Karpas-422 (cell line): Measurements from ENCODE around the gene YEATS4. TPM values are rescaled to one million over a fixed set of nuclear protein-coding genes. Genes with fewer than 3 reads are reported as not detected.

ENCODE experiments used
- DNase-seq: peaks from one replicate; pipeline ENCODE4 v3.0.0-alpha.2; 2015
- H2AFZ ChIP-seq: fragments of 200-600 bp; sonication (generic); 2 replicates; pipeline ENCODE4 v1.6.1; 2014; ENCODE audit warnings: antibody characterized with exemption, low read length, mixed read lengths
- H3K27ac ChIP-seq: fragments of 200-600 bp; sonication (generic); 2 replicates; pipeline ENCODE4 v1.5.1; 2014; ENCODE audit warnings: mild to moderate bottlenecking, low read length, moderate library complexity
- H3K27me3 ChIP-seq: fragments of 200-600 bp; sonication (generic); 2 replicates; pipeline ENCODE4 v1.6.1; 2014; ENCODE audit warnings: low read length, mixed read lengths
- H3K36me3 ChIP-seq: fragments of 200-600 bp; sonication (generic); 2 replicates; pipeline ENCODE4 v1.6.1; 2014; ENCODE audit warnings: low read length, mixed read lengths; ENCODE audit not compliant: insufficient read depth
- H3K4me1 ChIP-seq: fragments of 200-600 bp; sonication (generic); 2 replicates; pipeline ENCODE4 v1.6.1; 2014; ENCODE audit warnings: mild to moderate bottlenecking, low read length, mixed read lengths
- H3K4me2 ChIP-seq: fragments of 200-600 bp; sonication (generic); 2 replicates; pipeline ENCODE4 v1.6.1; 2014; ENCODE audit warnings: low read length, low read depth, mild to moderate bottlenecking; ENCODE audit not compliant: poor library complexity, severe bottlenecking
- H3K4me3 ChIP-seq: fragments of 200-600 bp; sonication (generic); 2 replicates; pipeline ENCODE4 v1.5.1; 2014; ENCODE audit warnings: mild to moderate bottlenecking, antibody characterized with exemption, low read length, mixed read lengths
- H3K79me2 ChIP-seq: fragments of 200-600 bp; sonication (generic); 2 replicates; pipeline ENCODE4 v1.6.1; 2014; ENCODE audit warnings: mild to moderate bottlenecking, low read length, mixed read lengths
- H3K9ac ChIP-seq: fragments of 200-600 bp; sonication (generic); 2 replicates; pipeline ENCODE4 v1.6.0; 2014; ENCODE audit warnings: low read length
- H3K9me2 ChIP-seq: fragments of 200-600 bp; sonication (generic), shearing (Covaris generic); replicated peaks from 2 replicates; pipeline ENCODE4 v1.6.0; 2014; ENCODE audit warnings: mild to moderate bottlenecking, low read length, moderate library complexity; ENCODE audit not compliant: insufficient read depth
- H3K9me3 ChIP-seq: fragments of 300-700, 200-600 bp; sonication (generic); 2 replicates; pipeline ENCODE4 v1.6.1; 2014; ENCODE audit warnings: low read length, mixed read lengths
- H4K20me1 ChIP-seq: fragments of 200-600 bp; sonication (generic); 2 replicates; pipeline ENCODE4 v1.6.1; 2014; ENCODE audit warnings: mild to moderate bottlenecking, antibody characterized with exemption, low read length, low read depth; ENCODE audit not compliant: insufficient read depth
- total RNA-seq: library from RNA; depleted of rRNA; stranded (reverse); fragments of >200 nt; shearing (Covaris generic); gene quantifications from 2 replicates; pipeline ENCODE4 v1.2.3, GENCODE V29; 2014; ENCODE audit warnings: low replicate concordance

YEATS4 gene
- total RNA-seq, 1 experiment from 2014 or later = 70.6 TPM

DNA sequence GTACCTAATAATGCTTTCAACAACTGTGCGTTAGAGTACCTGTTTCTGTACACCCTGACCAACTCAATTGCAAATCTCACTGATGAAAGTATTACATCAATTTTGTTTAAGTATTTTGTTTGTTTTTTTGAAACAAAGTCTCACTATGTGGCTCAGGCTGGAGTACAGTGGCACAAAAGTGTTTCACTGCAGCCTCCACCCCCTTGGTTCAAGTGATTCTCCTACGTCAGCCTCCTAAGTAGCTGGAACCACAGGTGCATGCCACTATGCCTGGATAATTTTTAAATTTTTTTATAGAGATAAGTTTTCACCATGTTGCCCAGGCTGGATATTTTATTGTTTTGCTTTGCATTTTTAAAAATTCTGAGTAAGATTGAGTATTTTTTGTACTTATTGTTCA, 46.7 kb downstream of the YEATS4 start:
- H2AFZ ChIP-seq = no peak overlapping the region
- no peaks in the 10 kb centered on the region for H3K9me2 ChIP-seq
- no peaks in the 10 kb centered on the region for H3K79me2 ChIP-seq
- H3K4me3 ChIP-seq = no peak overlapping the region
- H3K9me3 ChIP-seq = no peaks in the 10 kb centered on the region
- no peaks in the 10 kb centered on the region for H4K20me1 ChIP-seq
- H3K4me2 ChIP-seq = no peak overlapping the region
- no peak for DNase-seq
- H3K9ac ChIP-seq = no peak overlapping the region
- no peak overlapping the region for H3K27ac ChIP-seq
- H3K27me3 ChIP-seq = no peaks in the 10 kb centered on the region
- H3K4me1 ChIP-seq = no peaks in the 10 kb centered on the region
- H3K36me3 ChIP-seq = no peaks in the 10 kb centered on the region

DNA sequence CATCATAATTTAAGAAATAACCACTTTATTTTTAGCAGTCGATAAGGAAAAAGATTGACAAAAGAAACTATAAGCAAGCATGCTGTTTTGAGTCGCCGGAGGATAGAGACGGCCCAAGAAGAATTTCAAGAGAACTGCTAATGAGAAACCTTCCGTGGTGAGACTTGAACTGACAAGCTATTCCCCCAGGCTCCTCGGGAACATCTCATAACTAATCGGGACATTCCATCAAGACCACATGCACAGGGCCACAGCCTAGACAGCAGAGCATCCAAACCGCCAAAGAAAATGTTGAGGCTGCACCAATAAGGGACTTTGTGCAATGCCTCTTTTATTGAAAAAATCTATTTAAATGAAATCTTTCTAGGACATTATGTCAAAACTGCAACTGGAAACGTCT, 51.0 kb downstream of the YEATS4 start:
- no peaks in the 10 kb centered on the region for H3K79me2 ChIP-seq
- no peaks in the 10 kb centered on the region for H3K36me3 ChIP-seq
- no peak overlapping the region for H3K27ac ChIP-seq
- no peak overlapping the region for H2AFZ ChIP-seq
- H4K20me1 ChIP-seq = no peaks in the 10 kb centered on the region
- no peaks in the 10 kb centered on the region for H3K27me3 ChIP-seq
- DNase-seq = no peak
- H3K4me1 ChIP-seq = no peaks in the 10 kb centered on the region
- no peak overlapping the region for H3K9ac ChIP-seq
- no peaks in the 10 kb centered on the region for H3K9me3 ChIP-seq
- H3K9me2 ChIP-seq = no peaks in the 10 kb centered on the region
- no peak overlapping the region for H3K4me3 ChIP-seq
- H3K4me2 ChIP-seq = no peak overlapping the region

DNA sequence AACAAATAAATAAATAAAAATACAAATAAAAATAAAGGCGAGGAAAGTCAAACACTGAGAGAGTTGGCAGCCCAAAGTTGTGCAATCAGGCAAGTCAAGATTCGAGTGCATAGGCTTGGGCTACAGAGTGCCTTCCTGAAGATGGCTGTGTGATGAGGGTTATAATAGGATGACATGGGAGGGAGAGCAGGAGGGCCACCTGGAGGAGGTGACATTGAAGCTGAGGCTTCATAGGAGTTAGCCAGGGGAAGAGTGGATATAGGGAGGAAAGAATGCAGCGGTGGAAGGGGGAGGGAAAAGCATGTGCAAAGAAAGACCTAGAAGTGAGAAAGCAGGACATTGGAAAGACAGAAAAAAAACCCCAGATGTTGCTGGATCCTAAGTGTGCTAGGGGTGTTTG, 53.1 kb downstream of the YEATS4 start:
- DNase-seq = no peak
- no peak overlapping the region for H3K27ac ChIP-seq
- H3K9me3 ChIP-seq = no peaks in the 10 kb centered on the region
- no peak overlapping the region for H3K4me3 ChIP-seq
- H2AFZ ChIP-seq = no peak overlapping the region
- H3K36me3 ChIP-seq = no peaks in the 10 kb centered on the region
- H3K79me2 ChIP-seq = no peaks in the 10 kb centered on the region
- H3K4me1 ChIP-seq = no peaks in the 10 kb centered on the region
- no peak overlapping the region for H3K9ac ChIP-seq
- no peaks in the 10 kb centered on the region for H3K27me3 ChIP-seq
- no peak overlapping the region for H3K4me2 ChIP-seq
- no peaks in the 10 kb centered on the region for H3K9me2 ChIP-seq
- H4K20me1 ChIP-seq = no peaks in the 10 kb centered on the region

DNA sequence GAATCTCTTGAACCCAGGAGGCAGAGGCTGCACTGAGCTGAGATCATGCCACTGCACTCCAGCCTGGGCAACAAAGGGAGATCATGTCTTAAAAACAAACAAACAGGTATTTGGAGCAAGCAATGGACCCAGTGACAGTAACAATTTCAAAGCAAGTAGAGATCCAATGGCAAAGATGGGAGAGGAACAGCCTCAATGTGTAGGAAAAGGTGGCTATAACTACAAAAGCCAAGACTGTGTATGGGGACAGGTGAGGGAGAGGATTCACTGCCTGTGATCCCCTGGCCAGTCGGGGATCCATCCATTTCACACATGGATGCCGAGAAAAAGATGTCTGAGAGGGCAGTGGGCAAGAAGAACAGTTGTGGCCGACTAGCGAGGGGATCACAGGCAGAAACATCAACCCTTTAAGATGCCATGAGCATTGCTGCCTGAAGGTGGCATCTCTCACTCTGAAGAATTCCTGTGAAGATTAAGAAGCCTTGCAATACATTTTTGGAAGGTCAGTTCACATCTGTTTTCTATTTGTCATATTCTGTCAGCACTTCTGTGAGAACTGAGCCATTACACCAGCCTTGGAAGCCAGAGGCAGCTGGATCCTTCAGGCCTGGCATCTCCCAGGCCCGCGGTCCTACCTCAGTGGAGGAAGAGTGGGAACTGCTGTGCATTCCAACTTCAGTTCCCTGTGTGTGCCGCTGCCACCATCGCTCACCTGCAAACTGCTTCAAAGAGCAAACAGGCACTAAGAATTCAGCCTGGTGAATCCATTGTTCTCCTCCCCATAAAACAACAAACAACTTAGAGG, 56.1 kb downstream of the YEATS4 start:
- H3K9ac ChIP-seq = no peak overlapping the region
- no peaks in the 10 kb centered on the region for H3K4me1 ChIP-seq
- H2AFZ ChIP-seq = no peak overlapping the region
- no peak overlapping the region for H3K4me3 ChIP-seq
- no peak overlapping the region for H3K4me2 ChIP-seq
- no peaks in the 10 kb centered on the region for H3K9me3 ChIP-seq
- no peaks in the 10 kb centered on the region for H4K20me1 ChIP-seq
- no peaks in the 10 kb centered on the region for H3K27me3 ChIP-seq
- no peaks in the 10 kb centered on the region for H3K36me3 ChIP-seq
- no peaks in the 10 kb centered on the region for H3K79me2 ChIP-seq
- no peaks in the 10 kb centered on the region for H3K9me2 ChIP-seq
- peak; percentile 77 for DNase-seq
- H3K27ac ChIP-seq = no peak overlapping the region

DNA sequence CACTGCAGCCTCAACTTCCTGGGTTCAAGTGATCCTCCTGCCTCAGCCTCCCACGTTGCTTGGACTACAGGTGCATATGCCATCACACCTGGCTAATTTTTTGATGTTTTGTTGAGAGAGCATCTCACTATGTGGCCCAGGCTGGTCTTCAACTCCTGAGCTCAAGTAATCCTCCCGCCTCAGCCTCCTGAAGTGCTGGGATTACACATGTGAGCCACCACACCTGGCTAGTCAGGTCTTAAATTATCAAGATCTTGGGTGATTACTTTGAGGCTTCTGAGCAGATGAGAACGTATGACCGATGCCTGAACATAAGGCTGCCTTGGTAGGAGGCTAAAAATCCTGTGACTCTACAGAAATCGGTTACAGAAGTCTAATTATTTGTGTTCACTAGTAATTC, 57.7 kb downstream of the YEATS4 start:
- Histone ChIP-seq H3K27ac (no peak overlapping the region), H3K79me2 (no peaks in the 10 kb centered on the region), H3K36me3 (no peaks in the 10 kb centered on the region), H3K9ac (no peak overlapping the region), H2AFZ (no peak overlapping the region), H3K4me3 (no peak overlapping the region), H3K27me3 (no peaks in the 10 kb centered on the region), H3K4me1 (no peaks in the 10 kb centered on the region), H4K20me1 (no peaks in the 10 kb centered on the region), H3K4me2 (no peak overlapping the region), H3K9me2 (no peaks in the 10 kb centered on the region), H3K9me3 (no peaks in the 10 kb centered on the region)
- no peak for DNase-seq

DNA sequence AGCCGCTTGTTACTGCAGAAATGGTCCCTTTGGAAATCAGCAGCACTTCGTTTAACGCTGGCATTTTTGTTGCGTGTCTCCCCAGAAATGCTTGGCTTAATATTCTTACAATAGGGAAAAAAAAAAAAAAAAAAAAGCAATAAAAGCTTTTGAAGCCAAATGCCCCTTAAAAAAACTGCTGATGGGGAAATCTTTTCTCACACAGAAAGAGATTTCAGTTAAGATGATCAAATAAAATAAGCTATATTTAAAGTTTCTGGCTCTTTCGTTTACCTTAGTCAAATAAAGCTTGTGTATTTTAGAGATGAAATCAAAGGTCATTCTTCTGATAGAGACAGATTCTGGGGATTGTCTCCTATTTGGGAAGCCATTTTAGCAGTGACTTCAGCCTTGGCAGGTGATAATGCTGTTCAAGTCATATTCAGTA, 58.2 kb downstream of the YEATS4 start:
- Histone ChIP-seq H3K36me3 (no peaks in the 10 kb centered on the region), H3K9me3 (no peaks in the 10 kb centered on the region), H3K4me1 (no peaks in the 10 kb centered on the region), H3K4me3 (no peak overlapping the region), H4K20me1 (no peaks in the 10 kb centered on the region), H3K9me2 (no peaks in the 10 kb centered on the region), H3K79me2 (no peaks in the 10 kb centered on the region), H3K27ac (no peak overlapping the region), H2AFZ (no peak overlapping the region), H3K4me2 (no peak overlapping the region), H3K27me3 (no peaks in the 10 kb centered on the region), H3K9ac (no peak overlapping the region)
- no peak for DNase-seq

DNA sequence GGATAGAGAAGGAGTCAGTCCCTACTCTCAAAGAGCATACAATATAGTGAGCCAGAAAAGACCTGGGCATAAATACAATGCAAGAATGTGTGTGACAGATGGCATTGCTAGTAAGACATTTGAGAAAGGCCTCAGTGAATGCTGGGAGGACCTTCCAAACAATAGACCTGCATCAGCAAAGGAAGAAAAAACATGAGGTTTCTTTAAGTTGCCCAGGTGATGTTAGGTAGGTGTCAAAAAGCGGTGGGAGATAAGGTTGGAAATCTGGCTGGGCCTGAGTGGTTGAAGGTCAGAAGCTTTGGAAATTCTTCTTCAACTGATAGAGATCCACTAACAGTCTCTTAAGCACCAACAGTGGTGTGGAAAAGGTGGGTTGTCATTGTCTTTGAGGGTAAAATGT, 60.2 kb downstream of the YEATS4 start:
- Histone ChIP-seq H4K20me1 (no peaks in the 10 kb centered on the region), H3K36me3 (no peaks in the 10 kb centered on the region), H3K79me2 (no peaks in the 10 kb centered on the region), H3K27me3 (no peaks in the 10 kb centered on the region), H3K4me2 (no peak overlapping the region), H3K9me2 (no peaks in the 10 kb centered on the region), H3K27ac (no peak overlapping the region), H3K4me1 (no peaks in the 10 kb centered on the region), H3K9me3 (no peaks in the 10 kb centered on the region), H3K4me3 (no peak overlapping the region), H3K9ac (no peak overlapping the region), H2AFZ (no peak overlapping the region)
- no peak for DNase-seq

DNA sequence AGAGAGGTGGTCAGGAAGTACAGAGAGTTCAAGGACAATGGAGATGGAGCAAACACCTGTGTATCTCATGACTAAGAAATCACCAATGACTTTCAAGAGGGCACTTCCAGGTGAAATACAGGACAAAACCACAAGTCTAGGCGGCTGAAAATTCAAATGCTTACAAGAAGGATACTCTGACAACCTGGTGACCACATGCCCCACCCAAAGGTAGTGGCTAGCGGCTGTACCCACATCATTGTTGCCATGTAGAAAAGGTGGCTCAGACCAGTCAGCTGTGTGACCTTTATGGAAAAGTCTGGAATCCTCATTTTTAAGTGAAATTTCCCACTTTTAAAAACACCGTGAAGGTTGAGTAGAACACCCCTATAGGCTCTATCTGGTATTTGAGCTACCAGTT, 62.0 kb downstream of the YEATS4 start:
- Histone ChIP-seq H3K79me2 (no peaks in the 10 kb centered on the region), H3K4me1 (no peaks in the 10 kb centered on the region), H3K9me2 (no peaks in the 10 kb centered on the region), H3K36me3 (no peaks in the 10 kb centered on the region), H3K9ac (no peak overlapping the region), H4K20me1 (no peaks in the 10 kb centered on the region), H3K4me3 (no peak overlapping the region), H3K9me3 (no peaks in the 10 kb centered on the region), H3K4me2 (no peak overlapping the region), H3K27me3 (no peaks in the 10 kb centered on the region), H3K27ac (no peak overlapping the region), H2AFZ (no peak overlapping the region)
- DNase-seq = no peak
